H1 (cell line): ENCODE measurements around the gene RALGAPA2. TPM values are rescaled to one million over a fixed set of nuclear protein-coding genes. Genes with fewer than 3 reads are reported as not detected.

Source experiments
- CTCF ChIA-PET: fragments of 300-600 bp; sonication (Branson Sonifier 250); formaldehyde crosslinking; loops from one replicate; lab custom pipeline; 2021; ENCODE audit not compliant: partially characterized antibody; lab: Charles Lee
- POLR2A ChIA-PET: fragments of 300-600 bp; sonication (Branson Sonifier 250); formaldehyde crosslinking; loops from one replicate; lab custom pipeline; 2021; ENCODE audit warnings: inconsistent platforms; ENCODE audit not compliant: partially characterized antibody; lab: Charles Lee
- DNase-seq, 2 experiments: peaks; one replicate each; pipeline versions ENCODE4 v3.0.0 to v3.0.0-alpha.2; 2010 to 2022; ENCODE audit warnings: low spot score in 2 of 2, low read depth in 1 of 2, mixed read lengths in 1 of 2
- FAIRE-seq: peaks from 2 replicates; lab custom pipeline; 2011; peaks lifted over from hg19 to GRCh38; lab: Jason Lieb, UNC
- H2AFZ ChIP-seq: 2 replicates; pipeline ENCODE4 v1.8.1; 2012; ENCODE audit warnings: low read length, inconsistent platforms
- H2AK5ac ChIP-seq: 2 replicates; pipeline ENCODE4 v1.6.1; 2013; ENCODE audit warnings: low read depth, low read length
- H2BK120ac ChIP-seq: replicated peaks from 2 replicates; pipeline ENCODE3; 2013; ENCODE audit warnings: low read depth, low read length, inconsistent platforms
- H2BK12ac ChIP-seq: 2 replicates; pipeline ENCODE4 v1.6.1; 2013; ENCODE audit warnings: low read depth, low read length
- H2BK15ac ChIP-seq: 2 replicates; pipeline ENCODE4 v1.6.1; 2013; ENCODE audit warnings: low read length
- H2BK20ac ChIP-seq: 2 replicates; pipeline ENCODE4 v1.6.1; 2013; ENCODE audit warnings: low read length
- H2BK5ac ChIP-seq: 2 replicates; pipeline ENCODE4 v1.6.1; 2013; ENCODE audit warnings: low read depth, low read length
- H3K14ac ChIP-seq: 2 replicates; pipeline ENCODE4 v1.6.1; 2013; ENCODE audit warnings: inconsistent platforms; ENCODE audit not compliant: insufficient read length
- H3K18ac ChIP-seq: 2 replicates; pipeline ENCODE4 v1.6.1; 2013; ENCODE audit warnings: low read length; ENCODE audit errors: extremely low read depth
- H3K23ac ChIP-seq: 2 replicates; pipeline ENCODE4 v1.6.1; 2013; ENCODE audit warnings: inconsistent platforms; ENCODE audit not compliant: insufficient read length
- H3K23me2 ChIP-seq: 2 replicates; pipeline ENCODE4 v1.6.1; 2013; ENCODE audit warnings: low read depth, low read length
- H3K27ac ChIP-seq: 2 replicates; pipeline ENCODE4 v1.6.1; 2011; ENCODE audit warnings: low read depth, low read length, inconsistent platforms
- H3K27me3 ChIP-seq, 4 experiments: replicated peaks in 1 of 4; 1 replicate in 1 of 4; 2 replicates in 3 of 4; pipeline versions ENCODE4 v1.6.1 to v1.8.1; 2011 to 2013; ENCODE audit warnings: low read length in 3 of 4, mild to moderate bottlenecking in 3 of 4, inconsistent platforms in 2 of 4, mixed read lengths in 2 of 4, moderate library complexity in 1 of 4; ENCODE audit not compliant: control insufficient read depth in 3 of 4, insufficient read depth in 3 of 4; ENCODE audit errors: extremely low read depth in 1 of 4
- H3K36me3 ChIP-seq, 4 experiments: 2 replicates each; pipeline versions ENCODE4 v1.6.1 to v1.8.1; 2011 to 2013; ENCODE audit warnings: mild to moderate bottlenecking in 4 of 4, low read length in 3 of 4, moderate library complexity in 2 of 4, control low read depth in 1 of 4, inconsistent platforms in 1 of 4; ENCODE audit not compliant: insufficient read depth in 4 of 4, control insufficient read depth in 2 of 4
- H3K4ac ChIP-seq: replicated peaks from 2 replicates; pipeline ENCODE3; 2013; ENCODE audit warnings: low read length, low read depth, mixed read lengths, inconsistent platforms; ENCODE audit not compliant: insufficient read length
- H3K4me1 ChIP-seq, 4 experiments: replicated peaks in 1 of 4; 1 replicate in 1 of 4; 2 replicates in 3 of 4; pipeline versions ENCODE4 v1.6.1 to v1.8.1; 2011 to 2013; ENCODE audit warnings: low read length in 3 of 4, inconsistent platforms in 2 of 4, mixed read lengths in 1 of 4; ENCODE audit not compliant: insufficient read depth in 4 of 4, control insufficient read depth in 3 of 4
- H3K4me2 ChIP-seq, 2 experiments: 2 replicates each; pipeline versions ENCODE4 v1.6.1 to v1.8.1; 2011 to 2013; ENCODE audit warnings: low read depth in 2 of 2, low read length in 2 of 2, control low read depth in 1 of 2, inconsistent platforms in 1 of 2, mild to moderate bottlenecking in 1 of 2; ENCODE audit not compliant: insufficient read depth in 1 of 2
- H3K4me3 ChIP-seq, 4 experiments: fragments of 200-600, 300-600 bp in 1 of 4; sonication (generic), shearing (Covaris generic), sonication (Bioruptor Twin) in 1 of 4; 2 replicates each; pipeline versions ENCODE4 v1.5.1 to v1.8.1; 2011 to 2016; ENCODE audit warnings: low read length in 4 of 4, low read depth in 3 of 4, control low read depth in 2 of 4, inconsistent platforms in 2 of 4, mild to moderate bottlenecking in 2 of 4, mixed read lengths in 1 of 4, moderate library complexity in 1 of 4; ENCODE audit not compliant: insufficient read depth in 2 of 4; ENCODE audit errors: extremely low read depth in 1 of 4
- H3K56ac ChIP-seq: replicated peaks from 2 replicates; pipeline ENCODE3; 2013; ENCODE audit warnings: low read depth, mild to moderate bottlenecking, mixed read lengths, low read length, inconsistent platforms; ENCODE audit not compliant: insufficient read length
- H3K79me1 ChIP-seq: 2 replicates; pipeline ENCODE4 v1.6.1; 2013; ENCODE audit warnings: low read depth, low read length, control low read depth
- H3K79me2 ChIP-seq, 2 experiments: 2 replicates each; pipeline versions ENCODE4 v1.6.1 to v1.8.1; 2012 to 2013; ENCODE audit warnings: low read length in 2 of 2, mild to moderate bottlenecking in 2 of 2, inconsistent platforms in 1 of 2; ENCODE audit not compliant: insufficient read depth in 2 of 2, control insufficient read depth in 1 of 2
- H3K9ac ChIP-seq, 4 experiments: replicated peaks in 1 of 4; 1 replicate in 1 of 4; 2 replicates in 3 of 4; pipeline versions ENCODE4 v1.6.1 to v1.8.1; 2011 to 2013; ENCODE audit warnings: low read depth in 3 of 4, low read length in 3 of 4, control low read depth in 2 of 4, mild to moderate bottlenecking in 2 of 4, moderate library complexity in 2 of 4, inconsistent platforms in 1 of 4; ENCODE audit errors: extremely low read depth in 1 of 4
- H3K9me3 ChIP-seq, 2 experiments: 2 replicates each; pipeline versions ENCODE4 v1.6.1 to v1.8.1; 2012 to 2013; ENCODE audit warnings: mild to moderate bottlenecking in 2 of 2, moderate library complexity in 2 of 2, control low read depth in 1 of 2, inconsistent platforms in 1 of 2, low read depth in 1 of 2, low read length in 1 of 2, mixed read lengths in 1 of 2; ENCODE audit not compliant: insufficient read depth in 2 of 2
- H4K20me1 ChIP-seq, 2 experiments: replicated peaks in 1 of 2; 2 replicates each; pipeline versions ENCODE3 to v1.8.1; 2011 to 2013; ENCODE audit warnings: inconsistent platforms in 2 of 2, low read length in 2 of 2, mild to moderate bottlenecking in 1 of 2; ENCODE audit not compliant: insufficient read depth in 2 of 2, control insufficient read depth in 1 of 2
- H4K5ac ChIP-seq: 2 replicates; pipeline ENCODE4 v1.6.1; 2013; ENCODE audit warnings: low read length, low read depth, mixed read lengths, inconsistent platforms; ENCODE audit not compliant: insufficient read length
- H4K8ac ChIP-seq: 2 replicates; pipeline ENCODE4 v1.8.0; 2013; ENCODE audit warnings: mild to moderate bottlenecking, moderate library complexity, low read length, inconsistent platforms; ENCODE audit not compliant: insufficient read depth; ENCODE audit errors: extremely low read depth
- H4K91ac ChIP-seq: replicated peaks from 2 replicates; pipeline ENCODE3; 2013; ENCODE audit warnings: low read length, mixed read lengths, inconsistent platforms; ENCODE audit not compliant: insufficient read length
- POU5F1 ChIP-seq: IDR thresholded peaks from 2 replicates; pipeline ENCODE4 v1.6.1; 2011; ENCODE audit warnings: low read depth, mild to moderate bottlenecking, low read length, moderate library complexity
- SRF ChIP-seq: IDR thresholded peaks from 2 replicates; pipeline ENCODE4 v1.6.1; 2011; ENCODE audit warnings: mild to moderate bottlenecking, low read depth, low read length, moderate library complexity
- WGBS, 2 experiments: shearing (Covaris generic) in 1 of 2; methylation state at CpG; one replicate each; pipeline versions ENCODE4 v1.1.6 to v1.1.7; 2013 to 2015; ENCODE audit warnings: low lambda C conversion rate in 2 of 2, mixed read lengths in 2 of 2, inconsistent platforms in 1 of 2, low coverage in 1 of 2, missing lambda C conversion rate in 1 of 2; ENCODE audit not compliant: insufficient replicate concordance in 2 of 2, insufficient coverage in 1 of 2, insufficient read length in 1 of 2; ENCODE audit errors: extremely low coverage in 1 of 2, missing lambda C conversion rate in 1 of 2; 5-methylcytosine and 5-hydroxymethylcytosine counted together
- polyA plus RNA-seq, 7 experiments: library from polyadenylated mRNA; depleted of rRNA in 3 of 7; stranded (reverse) in 5 of 7; unstranded in 2 of 7; fragments of >200 nt in 5 of 7; fragments of 200-250 nt in 2 of 7; gene quantifications; 1 replicate in 5 of 7; 2 replicates in 1 of 7; 4 replicates in 1 of 7; pipeline versions ENCODE4 v1.2.1 to v1.2.3, GENCODE V29; 2011 to 2013; ENCODE audit warnings: missing spikeins in 2 of 7, mixed read lengths in 2 of 7
- total RNA-seq: library from RNA; stranded (reverse); fragmentation: NEBNext Ultra II Directional; extraction: Animal tissue kit (Norgen Biotek cat#: 25700); gene quantifications from 2 replicates; pipeline ENCODE4 v1.2.1, GENCODE V29; 2021

RALGAPA2 gene
- total and polyA plus RNA-seq, 2 of the 8 experiments (the other 6 are each of a cell fraction or from before 2014, with no cell fraction given) = 5.1 to 25.5 TPM

DNA sequence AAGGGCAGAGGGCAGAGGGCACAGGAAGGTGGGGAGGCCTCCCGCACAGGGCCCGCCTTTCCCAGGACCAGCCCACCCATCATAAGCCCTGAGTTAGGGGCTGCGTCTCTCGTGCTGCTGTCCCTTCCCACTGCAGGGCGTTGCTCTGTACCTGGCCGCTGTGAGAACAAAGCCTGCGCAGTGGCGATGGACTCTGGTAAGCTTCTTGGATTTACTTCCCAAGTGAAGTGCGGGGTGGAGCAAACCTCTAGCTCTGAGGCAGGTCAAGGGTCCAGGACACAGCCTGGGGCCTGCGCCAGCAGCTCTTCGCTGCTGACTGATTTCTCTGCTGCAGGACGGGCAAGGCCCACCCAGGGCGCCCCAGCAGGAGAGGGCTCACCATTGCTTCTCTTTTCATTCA is 320.7 kb downstream of the RALGAPA2 start:
- H3K36me3 ChIP-seq = no peaks in the 10 kb centered on the region
- H3K27ac ChIP-seq = no peak overlapping the region
- no peak overlapping the region for H3K18ac ChIP-seq
- no peak overlapping the region for H3K9ac ChIP-seq
- H3K23ac ChIP-seq = no peak overlapping the region
- no peak overlapping the region for H3K56ac ChIP-seq
- no peak overlapping the region for H4K5ac ChIP-seq
- H3K4me1 ChIP-seq = peaks cover 0 to 16% (median 12%) of the 10 kb centered on the region in 4 experiments; a peak in 6 of 7 replicates
- no peaks in the 10 kb centered on the region for H3K9me3 ChIP-seq
- no peak overlapping the region for H4K8ac ChIP-seq
- H3K23me2 ChIP-seq = no peaks in the 10 kb centered on the region
- no peak overlapping the region for H2AK5ac ChIP-seq
- ChIA-PET POLR2A (no interaction called here), CTCF (interaction anchor here (1.0 to 2.7 kb wide), 3 partner anchors 10 to 22 kb away, joined by 3 to 17 read pairs (median 5); no protein-coding TSS in a partner anchor)
- H4K91ac ChIP-seq = no peak overlapping the region
- no peak overlapping the region for H3K4ac ChIP-seq
- no peaks in the 10 kb centered on the region for H3K79me1 ChIP-seq
- no peaks in the 10 kb centered on the region for H3K79me2 ChIP-seq
- H2BK120ac ChIP-seq = no peak overlapping the region
- H3K14ac ChIP-seq = no peak overlapping the region
- no peak overlapping the region for H2BK20ac ChIP-seq
- DNase-seq (no peak), FAIRE-seq (no peak)
- H3K4me3 ChIP-seq = no peak overlapping the region
- H2AFZ ChIP-seq = no peak overlapping the region
- no peak overlapping the region for H2BK12ac ChIP-seq
- no peak overlapping the region; the same call in 1 of the 2 replicates for H2BK15ac ChIP-seq
- H2BK5ac ChIP-seq = no peak overlapping the region
- H4K20me1 ChIP-seq = peaks cover 0 to 2% of the 10 kb centered on the region in 2 experiments
- TF ChIP-seq POU5F1 (no peak), SRF (no peak)
- no peaks in the 10 kb centered on the region for H3K27me3 ChIP-seq
- no peak overlapping the region for H3K4me2 ChIP-seq
- WGBS, 2 experiments = 91% methylated on average over 13 of the region's 13 CpGs; no CpG with 5 or more reads in 1 of the 2 experiments
